NCI-H1105 treated with DMSO at 0.1 percent for 48 hours (cell line): ENCODE results near the gene MOBP.
"Not testable (repeated sequence)": the region's sequence is repeated elsewhere in the genome, so short reads cannot be mapped to it uniquely, and the experiment has no call there.

Experiments
- DNase-seq: peaks from one replicate; lab custom pipeline; 2025; lab: John Stamatoyannopoulos, UW

The MOBP gene

GRCh38 chr3:39467394-39468107 lies at the start of gene MOBP:
Gene MOBP (plus strand): TSS chr3:39467680. CDS start chr3:39502070, 34,390 bp downstream.
- DNase-seq, result no peak

GRCh38 chr3:39418556-39419225 lies 48.8 kb upstream of the MOBP start:
- not testable (repeated sequence) for DNase-seq

- no peak for DNase-seq
These were observed 47.7 kb upstream of the MOBP start for GRCh38 chr3:39419742-39420315.

GRCh38 chr3:39420543-39420942 lies 46.9 kb upstream of the MOBP start:
- no peak for DNase-seq

GRCh38 chr3:39423436-39423970 lies 44.0 kb upstream of the MOBP start:
- DNase-seq, result no peak

- no peak for DNase-seq
These were observed 41.2 kb upstream of the MOBP start for GRCh38 chr3:39426312-39426711.

- no peak for DNase-seq
These were observed 40.0 kb upstream of the MOBP start for GRCh38 chr3:39427506-39427905.

GRCh38 chr3:39428745-39429201 lies 38.7 kb upstream of the MOBP start:
- DNase-seq, result no peak

GRCh38 chr3:39429466-39429865 lies 38.0 kb upstream of the MOBP start:
- no peak for DNase-seq

- DNase-seq, result no peak
These were observed 35.1 kb upstream of the MOBP start for GRCh38 chr3:39432342-39432741.

GRCh38 chr3:39433642-39434041 lies 33.8 kb upstream of the MOBP start:
- no peak for DNase-seq

- no peak for DNase-seq
These were observed 32.9 kb upstream of the MOBP start for GRCh38 chr3:39434574-39434973.

GRCh38 chr3:39435006-39435748 lies 32.3 kb upstream of the MOBP start:
- DNase-seq, result no peak

- no peak for DNase-seq
These were observed 28.6 kb upstream of the MOBP start for GRCh38 chr3:39438880-39439279.

- no peak for DNase-seq
These were observed 27.2 kb upstream of the MOBP start for GRCh38 chr3:39440316-39440715.

GRCh38 chr3:39443530-39443929 lies 23.9 kb upstream of the MOBP start:
- DNase-seq, result no peak

GRCh38 chr3:39445927-39446326 lies 21.6 kb upstream of the MOBP start:
- DNase-seq, result no peak

GRCh38 chr3:39446444-39446843 lies 21.0 kb upstream of the MOBP start:
- DNase-seq, result no peak

GRCh38 chr3:39447637-39448483 lies 19.6 kb upstream of the MOBP start:
- peak; percentile 60 for DNase-seq

GRCh38 chr3:39448506-39449233 lies 18.8 kb upstream of the MOBP start:
- no peak for DNase-seq

- no peak for DNase-seq
These were observed 17.7 kb upstream of the MOBP start for GRCh38 chr3:39449796-39450195.
